HL-60/S4 (cell line): ENCODE data around the gene IL3.

Experiments
- in situ Hi-C: fragments of 300-500 bp; cut with MboI; formaldehyde crosslinking; loops from 2 replicates; pipeline ENCODE4 v1.14.3; 2022; ENCODE audit warnings: low sequenced_read_pairs

The IL3 gene

GRCh38 chr5:132070460-132071337, 10.2 kb downstream of the IL3 start:
- in situ Hi-C loops = no loop called here

GRCh38 chr5:132071338-132071707, 10.9 kb downstream of the IL3 start:
- in situ Hi-C loops = no loop called here

DNA sequence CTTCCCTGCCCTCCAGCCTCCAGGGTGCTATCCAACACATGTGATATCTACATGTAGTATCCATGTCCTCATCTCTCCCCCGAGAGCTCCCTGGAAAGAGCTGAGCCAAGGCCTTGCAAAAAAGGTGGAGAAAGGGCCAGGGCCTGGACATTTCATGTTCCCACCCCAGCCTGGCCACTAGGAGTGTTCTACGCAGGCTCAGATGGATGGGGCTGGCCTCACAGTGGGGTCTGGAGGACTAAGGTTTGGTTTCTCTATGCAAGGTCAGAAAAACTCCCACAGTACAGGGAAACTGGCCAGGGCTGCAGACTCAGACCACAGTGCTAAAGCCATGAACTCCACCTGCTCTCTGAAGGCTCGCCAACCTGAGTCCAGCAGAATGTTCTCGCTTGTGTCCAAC, 11.6 kb downstream of the IL3 start:
- in situ Hi-C loops = no loop called here

- in situ Hi-C loops = no loop called here
Observed at GRCh38 chr5:132072528-132072927, 12.1 kb downstream of the IL3 start.

DNA sequence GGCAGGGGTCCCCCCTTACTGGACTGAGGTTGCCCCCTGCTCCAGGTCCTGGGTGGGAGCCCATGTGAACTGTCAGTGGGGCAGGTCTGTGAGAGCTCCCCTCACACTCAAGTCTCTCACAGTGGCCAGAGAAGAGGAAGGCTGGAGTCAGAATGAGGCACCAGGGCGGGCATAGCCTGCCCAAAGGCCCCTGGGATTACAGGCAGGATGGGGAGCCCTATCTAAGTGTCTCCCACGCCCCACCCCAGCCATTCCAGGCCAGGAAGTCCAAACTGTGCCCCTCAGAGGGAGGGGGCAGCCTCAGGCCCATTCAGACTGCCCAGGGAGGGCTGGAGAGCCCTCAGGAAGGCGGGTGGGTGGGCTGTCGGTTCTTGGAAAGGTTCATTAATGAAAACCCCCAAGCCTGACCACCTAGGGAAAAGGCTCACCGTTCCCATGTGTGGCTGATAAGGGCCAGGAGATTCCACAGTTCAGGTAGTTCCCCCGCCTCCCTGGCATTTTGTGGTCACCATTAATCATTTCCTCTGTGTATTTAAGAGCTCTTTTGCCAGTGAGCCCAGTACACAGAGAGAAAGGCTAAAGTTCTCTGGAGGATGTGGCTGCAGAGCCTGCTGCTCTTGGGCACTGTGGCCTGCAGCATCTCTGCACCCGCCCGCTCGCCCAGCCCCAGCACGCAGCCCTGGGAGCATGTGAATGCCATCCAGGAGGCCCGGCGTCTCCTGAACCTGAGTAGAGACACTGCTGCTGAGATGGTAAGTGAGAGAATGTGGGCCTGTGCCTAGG, 13.0 kb downstream of the IL3 start, which contains the start of gene CSF2:
CSF2 (plus strand) TSS at position 559 of the 783 bp plus-strand sequence; CDS start at position 594, 35 bp downstream.
- in situ Hi-C loops = no loop called here

DNA sequence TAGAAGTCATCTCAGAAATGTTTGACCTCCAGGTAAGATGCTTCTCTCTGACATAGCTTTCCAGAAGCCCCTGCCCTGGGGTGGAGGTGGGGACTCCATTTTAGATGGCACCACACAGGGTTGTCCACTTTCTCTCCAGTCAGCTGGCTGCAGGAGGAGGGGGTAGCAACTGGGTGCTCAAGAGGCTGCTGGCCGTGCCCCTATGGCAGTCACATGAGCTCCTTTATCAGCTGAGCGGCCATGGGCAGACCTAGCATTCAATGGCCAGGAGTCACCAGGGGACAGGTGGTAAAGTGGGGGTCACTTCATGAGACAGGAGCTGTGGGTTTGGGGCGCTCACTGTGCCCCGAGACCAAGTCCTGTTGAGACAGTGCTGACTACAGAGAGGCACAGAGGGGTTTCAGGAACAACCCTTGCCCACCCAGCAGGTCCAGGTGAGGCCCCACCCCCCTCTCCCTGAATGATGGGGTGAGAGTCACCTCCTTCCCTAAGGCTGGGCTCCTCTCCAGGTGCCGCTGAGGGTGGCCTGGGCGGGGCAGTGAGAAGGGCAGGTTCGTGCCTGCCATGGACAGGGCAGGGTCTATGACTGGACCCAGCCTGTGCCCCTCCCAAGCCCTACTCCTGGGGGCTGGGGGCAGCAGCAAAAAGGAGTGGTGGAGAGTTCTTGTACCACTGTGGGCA, 13.8 kb downstream of the IL3 start:
- in situ Hi-C loops = no loop called here

GRCh38 chr5:132074772-132075718, 14.6 kb downstream of the IL3 start:
- in situ Hi-C loops = no loop called here

- in situ Hi-C loops = no loop called here
Observed at GRCh38 chr5:132075719-132076077, 15.2 kb downstream of the IL3 start.

DNA sequence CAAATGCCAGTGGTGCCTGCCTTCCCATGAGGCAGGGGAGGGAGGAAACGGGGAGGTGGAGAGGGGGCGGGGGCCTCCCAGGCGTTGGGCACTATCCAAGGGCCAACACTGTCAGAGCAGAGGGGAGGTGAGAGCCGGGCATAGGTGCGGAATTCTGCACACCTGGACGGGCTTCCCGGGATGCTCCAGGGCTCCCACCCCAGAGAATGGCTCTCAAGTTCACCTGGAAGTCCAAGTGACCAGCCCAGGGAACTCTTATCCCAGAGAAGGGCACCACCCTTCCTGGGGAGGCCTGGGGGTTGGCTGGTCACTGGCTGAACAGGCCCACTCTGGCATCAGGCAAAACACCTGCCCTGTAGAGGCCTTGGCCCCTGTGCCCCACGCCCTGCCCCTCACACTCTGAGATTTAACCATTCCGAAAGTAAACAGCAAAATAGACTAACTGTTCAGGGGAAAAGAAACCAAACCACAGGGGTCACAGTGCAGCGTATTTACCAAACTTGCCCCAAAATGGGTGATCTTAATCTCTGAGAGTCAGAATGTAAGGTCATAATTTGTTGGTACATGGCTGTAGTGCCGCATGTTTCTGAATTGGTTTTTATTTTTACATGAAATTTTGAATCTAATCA, 15.9 kb downstream of the IL3 start:
- in situ Hi-C loops = no loop called here

DNA sequence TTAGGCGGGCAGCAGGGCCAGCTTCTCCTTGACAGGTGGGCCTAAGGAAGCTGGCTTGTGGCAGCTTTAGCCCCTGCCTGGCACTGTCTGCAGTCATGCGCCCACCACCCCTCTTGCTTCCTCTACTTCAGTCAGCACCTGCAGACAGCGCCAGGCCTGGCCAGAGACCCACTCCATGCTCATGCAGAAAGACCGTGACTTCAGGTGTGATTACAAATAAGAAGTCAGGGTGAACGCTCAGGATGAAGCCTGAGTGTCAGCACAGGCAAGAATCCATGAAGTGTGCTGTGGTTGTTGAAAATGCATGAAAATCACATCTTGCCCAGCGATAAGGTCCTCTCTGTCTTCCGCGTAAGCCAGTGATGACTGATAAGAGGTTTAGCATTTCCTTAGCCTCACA, 16.5 kb downstream of the IL3 start:
- in situ Hi-C loops = no loop called here

- in situ Hi-C loops = no loop called here
Observed at GRCh38 chr5:132079081-132079480, 18.6 kb downstream of the IL3 start.

DNA sequence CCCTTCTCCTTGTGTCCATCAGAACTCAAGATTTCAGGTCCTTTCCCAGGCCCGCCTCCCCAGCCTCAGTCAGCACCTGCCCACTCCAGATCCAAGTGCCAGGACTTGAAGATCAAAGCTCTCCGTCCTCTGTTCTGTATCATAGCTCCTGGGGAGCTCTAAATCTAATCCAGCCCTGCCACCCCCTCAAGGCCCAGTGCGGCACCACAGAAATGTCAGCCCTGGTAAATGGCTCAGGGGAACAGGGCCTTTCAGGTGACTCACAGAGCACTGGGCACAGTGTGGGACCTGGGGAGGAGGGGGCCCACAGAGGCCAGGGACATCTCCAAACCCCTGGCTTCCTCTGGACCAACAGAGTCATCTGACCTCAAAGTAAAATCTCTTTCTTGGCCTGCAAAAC, 19.2 kb downstream of the IL3 start:
- in situ Hi-C loops = no loop called here

GRCh38 chr5:132080595-132080994, 20.1 kb downstream of the IL3 start:
- in situ Hi-C loops = no loop called here

DNA sequence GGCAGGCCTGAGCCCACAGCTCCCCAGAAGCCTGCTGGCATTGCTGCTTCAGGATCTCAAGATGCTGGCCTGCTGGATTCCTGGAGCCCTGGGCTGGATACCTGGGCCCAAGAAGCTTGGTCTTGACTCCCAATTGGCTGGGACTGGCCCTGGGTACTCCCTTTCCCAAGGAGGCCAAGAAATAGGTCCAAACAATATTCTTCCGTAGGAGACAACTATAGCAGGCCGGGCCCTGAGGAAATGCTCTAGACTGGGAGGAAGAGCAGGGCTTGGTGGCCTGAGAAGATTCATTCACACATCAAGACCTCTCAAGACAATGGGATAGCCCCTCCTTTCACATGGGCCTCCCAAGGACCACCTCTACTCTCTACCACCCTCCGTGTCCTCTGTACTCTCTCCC, 21.0 kb downstream of the IL3 start:
- in situ Hi-C loops = no loop called here

DNA sequence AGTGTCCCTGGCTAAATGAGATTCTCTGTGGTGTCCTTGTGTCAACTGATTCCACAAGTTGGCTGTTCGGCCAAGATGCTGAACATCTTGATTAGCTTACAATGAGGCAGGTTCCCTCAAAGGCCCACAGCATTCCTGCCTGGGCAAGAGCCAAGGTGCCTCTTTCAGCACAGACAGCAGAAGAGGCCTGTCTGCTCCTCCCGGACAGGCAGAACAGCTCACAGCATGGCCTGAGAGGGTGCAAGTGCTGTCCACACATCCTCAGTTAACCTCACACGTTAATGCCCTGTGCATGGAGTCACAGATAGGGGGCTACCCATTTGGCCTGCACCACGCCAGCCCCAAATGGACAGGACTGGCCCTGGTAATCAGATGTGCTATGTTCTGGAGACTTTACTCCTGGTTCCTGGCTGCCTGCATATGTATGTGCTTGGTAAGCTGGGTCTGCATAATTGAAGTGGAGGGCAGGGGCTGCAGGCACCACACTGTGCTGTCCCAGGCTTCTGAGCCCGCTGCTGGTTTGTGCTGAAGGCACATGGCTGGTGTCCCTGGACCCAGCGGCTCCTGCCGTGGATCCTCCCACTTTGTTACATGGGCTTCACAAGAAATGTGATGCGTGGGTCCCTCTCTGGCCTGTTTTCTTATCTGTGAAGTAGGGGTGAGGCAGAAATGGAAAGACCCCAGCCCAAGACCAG, 22.0 kb downstream of the IL3 start:
- in situ Hi-C loops = no loop called here

- in situ Hi-C loops = no loop called here
Observed at GRCh38 chr5:132083071-132083678, 22.7 kb downstream of the IL3 start.

- in situ Hi-C loops = no loop called here
Observed at GRCh38 chr5:132085686-132086085, 25.2 kb downstream of the IL3 start.

GRCh38 chr5:132086277-132086794, 25.9 kb downstream of the IL3 start:
- in situ Hi-C loops = no loop called here

- in situ Hi-C loops = no loop called here
Observed at GRCh38 chr5:132087176-132087575, 26.7 kb downstream of the IL3 start.
